BE2C (cell line): ENCODE results near the gene CNOT10.
"Not testable (repeated sequence)": the region's sequence is repeated elsewhere in the genome, so short reads cannot be mapped to it uniquely, and the experiment has no call there.

Source experiments
- DNase-seq: peaks from one replicate; pipeline ENCODE4 v3.0.0-alpha.2; 2020
- H3K27me3 ChIP-seq: fragments of 250-450 bp; sonication (Bioruptor Pico); 2 replicates; pipeline ENCODE4 v1.5.1; 2020; ENCODE audit warnings: mild to moderate bottlenecking
- H3K36me3 ChIP-seq: fragments of 250-450 bp; sonication (Bioruptor Pico); 2 replicates; pipeline ENCODE4 v1.5.1; 2020; ENCODE audit warnings: mild to moderate bottlenecking
- H3K4me1 ChIP-seq: fragments of 250-450 bp; sonication (Bioruptor Pico); 2 replicates; pipeline ENCODE4 v1.5.1; 2020
- H3K4me3 ChIP-seq: 2 replicates; pipeline ENCODE4 v1.5.1; 2011; ENCODE audit warnings: low read depth, low read length
- H3K9me3 ChIP-seq: fragments of 250-450 bp; sonication (Bioruptor Pico); 2 replicates; pipeline ENCODE4 v1.5.1; 2020
- TF ChIP-seq, protein P1 (sequence below): IDR thresholded peaks from 2 replicates; pipeline ENCODE4 v1.5.1; 2012; ENCODE audit warnings: mild to moderate bottlenecking, low read depth, low read length

CNOT10 gene

DNA sequence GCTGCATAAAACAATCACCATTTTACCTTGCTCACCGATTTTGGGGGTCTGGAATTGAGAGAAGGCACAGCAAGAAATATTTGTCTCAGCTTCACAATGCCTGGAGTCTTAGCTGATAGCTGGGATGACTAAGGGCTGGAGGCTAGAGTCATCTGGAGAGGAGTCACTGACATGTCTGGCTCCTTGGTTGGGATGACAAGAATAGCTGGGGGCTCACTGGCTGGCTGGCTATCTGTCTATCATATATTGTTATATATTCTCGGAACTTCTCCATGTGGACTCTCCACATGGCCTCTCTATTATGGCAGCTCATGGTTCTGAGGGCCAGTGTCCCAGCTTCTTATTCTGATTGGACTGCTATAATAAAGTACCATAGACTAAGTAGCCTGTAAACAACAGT, 112.8 kb downstream of the CNOT10 start:
- Histone ChIP-seq H3K36me3 (no peaks in the 10 kb centered on the region), H3K27me3 (no peaks in the 10 kb centered on the region), H3K9me3 (no peaks in the 10 kb centered on the region), H3K4me1 (no peaks in the 10 kb centered on the region), H3K4me3 (no peak overlapping the region)
- TF ChIP-seq, protein P1, sequence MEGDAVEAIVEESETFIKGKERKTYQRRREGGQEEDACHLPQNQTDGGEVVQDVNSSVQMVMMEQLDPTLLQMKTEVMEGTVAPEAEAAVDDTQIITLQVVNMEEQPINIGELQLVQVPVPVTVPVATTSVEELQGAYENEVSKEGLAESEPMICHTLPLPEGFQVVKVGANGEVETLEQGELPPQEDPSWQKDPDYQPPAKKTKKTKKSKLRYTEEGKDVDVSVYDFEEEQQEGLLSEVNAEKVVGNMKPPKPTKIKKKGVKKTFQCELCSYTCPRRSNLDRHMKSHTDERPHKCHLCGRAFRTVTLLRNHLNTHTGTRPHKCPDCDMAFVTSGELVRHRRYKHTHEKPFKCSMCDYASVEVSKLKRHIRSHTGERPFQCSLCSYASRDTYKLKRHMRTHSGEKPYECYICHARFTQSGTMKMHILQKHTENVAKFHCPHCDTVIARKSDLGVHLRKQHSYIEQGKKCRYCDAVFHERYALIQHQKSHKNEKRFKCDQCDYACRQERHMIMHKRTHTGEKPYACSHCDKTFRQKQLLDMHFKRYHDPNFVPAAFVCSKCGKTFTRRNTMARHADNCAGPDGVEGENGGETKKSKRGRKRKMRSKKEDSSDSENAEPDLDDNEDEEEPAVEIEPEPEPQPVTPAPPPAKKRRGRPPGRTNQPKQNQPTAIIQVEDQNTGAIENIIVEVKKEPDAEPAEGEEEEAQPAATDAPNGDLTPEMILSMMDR: no peak
- no peak for DNase-seq

DNA sequence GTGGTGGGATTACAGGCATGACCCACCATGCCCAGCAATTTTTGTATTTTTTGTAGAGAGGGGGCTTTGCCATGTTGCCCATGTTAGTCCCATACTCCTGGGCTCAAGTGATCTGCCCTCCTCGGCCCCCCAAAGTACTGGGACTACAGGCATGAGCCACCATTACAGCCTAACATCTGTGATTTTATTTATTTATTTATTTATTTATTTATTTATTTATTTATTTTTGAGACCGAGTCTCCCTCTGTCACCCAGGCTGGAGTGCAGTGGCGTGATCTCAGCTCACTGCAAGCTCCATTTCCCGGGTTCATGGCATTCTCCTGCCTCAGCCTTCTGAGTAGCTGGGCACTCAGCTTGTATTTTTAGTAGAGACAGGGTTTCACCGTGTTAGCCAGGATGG, 116.5 kb downstream of the CNOT10 start:
- not testable (repeated sequence) for H3K4me1 ChIP-seq

DNA sequence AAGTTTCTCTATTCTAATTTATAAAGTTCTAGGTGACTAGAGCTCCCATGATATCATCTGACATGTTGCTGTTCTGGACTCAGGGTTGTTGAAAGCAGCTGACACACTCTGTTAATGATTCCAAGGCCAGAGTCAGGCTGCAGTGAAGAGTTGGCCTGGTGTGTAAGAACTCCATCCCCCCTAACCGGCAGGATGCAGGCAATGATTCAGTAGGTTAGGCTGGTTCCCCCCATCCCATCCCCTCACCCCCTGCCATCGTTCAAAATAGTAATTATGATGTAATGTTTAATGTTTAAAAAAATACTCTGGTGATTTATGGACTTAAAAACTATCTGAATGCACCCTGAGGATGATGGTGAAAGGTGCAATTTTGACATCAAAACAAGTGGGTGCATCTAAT, 128.2 kb downstream of the CNOT10 start:
- TF ChIP-seq, protein P1: no peak
- no peak overlapping the region for H3K4me3 ChIP-seq
- H3K9me3 ChIP-seq: no peaks in the 10 kb centered on the region
- H3K4me1 ChIP-seq: no peaks in the 10 kb centered on the region
- DNase-seq: no peak
- peaks cover 14% of the 10 kb centered on the region for H3K27me3 ChIP-seq
- no peaks in the 10 kb centered on the region for H3K36me3 ChIP-seq

More for the DNA sequence above, 116.5 kb downstream of the CNOT10 start:
- not testable (repeated sequence) for H3K9me3 ChIP-seq, H3K4me3 ChIP-seq, H3K36me3 ChIP-seq, DNase-seq, H3K27me3 ChIP-seq

DNA sequence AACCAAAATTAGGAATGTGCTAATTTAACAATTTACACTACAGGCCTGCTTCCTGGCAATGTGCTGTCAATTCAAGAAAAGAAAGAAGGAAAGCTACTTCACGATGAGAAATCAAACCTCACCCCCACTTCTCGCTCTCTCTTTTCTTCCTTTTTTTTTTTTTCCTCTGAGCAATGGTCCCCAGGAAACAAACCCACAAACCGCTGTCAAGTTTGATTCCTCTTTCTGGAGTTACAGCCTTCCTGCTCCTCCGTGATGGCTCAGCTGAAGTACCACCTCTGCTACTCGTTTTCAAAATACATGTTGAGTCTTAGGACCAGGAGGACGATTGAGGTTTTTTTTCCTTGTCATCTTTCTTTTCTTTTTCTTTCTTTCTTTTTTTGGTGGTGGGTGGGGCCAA, 129.4 kb downstream of the CNOT10 start:
- no peaks in the 10 kb centered on the region for H3K4me1 ChIP-seq
- H3K36me3 ChIP-seq: no peaks in the 10 kb centered on the region
- H3K9me3 ChIP-seq: no peaks in the 10 kb centered on the region
- H3K4me3 ChIP-seq: no peak overlapping the region
- no peak for DNase-seq
- TF ChIP-seq, protein P1: no peak
- peaks cover 14% of the 10 kb centered on the region for H3K27me3 ChIP-seq

DNA sequence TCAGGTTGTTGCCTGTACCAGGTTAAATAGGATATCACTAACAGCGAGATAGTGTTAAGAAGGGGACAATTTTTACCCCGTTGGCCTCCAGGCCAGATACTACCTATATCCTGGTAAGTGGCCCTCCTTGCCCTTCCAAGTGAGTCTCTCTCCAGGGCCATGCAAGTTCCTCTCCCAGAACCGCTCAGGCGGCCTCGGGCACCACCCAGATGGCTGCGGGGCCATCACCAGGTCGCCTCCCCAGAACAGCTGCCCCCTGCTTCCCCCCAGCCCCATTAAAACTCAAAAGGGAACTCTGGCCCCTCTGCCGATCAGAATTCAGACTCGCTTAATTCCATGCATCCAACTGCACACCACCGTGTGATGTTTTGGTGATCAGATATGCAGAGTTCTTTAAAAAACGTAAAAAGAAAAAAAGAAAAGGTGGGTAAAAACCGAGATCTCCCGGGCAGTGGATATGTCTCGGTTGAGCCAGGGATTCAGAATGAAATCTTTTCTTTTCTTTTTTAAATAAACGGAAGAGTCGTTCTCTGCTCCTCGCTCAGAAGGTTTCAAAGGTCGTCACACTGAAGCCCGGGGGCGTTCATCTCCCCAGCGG, 131.0 kb downstream of the CNOT10 start:
- TF ChIP-seq, protein P1: no peak
- no peaks in the 10 kb centered on the region for H3K9me3 ChIP-seq
- no peak for DNase-seq
- H3K27me3 ChIP-seq: peaks cover 14% of the 10 kb centered on the region
- H3K4me1 ChIP-seq: no peaks in the 10 kb centered on the region
- no peak overlapping the region for H3K4me3 ChIP-seq
- no peaks in the 10 kb centered on the region for H3K36me3 ChIP-seq

DNA sequence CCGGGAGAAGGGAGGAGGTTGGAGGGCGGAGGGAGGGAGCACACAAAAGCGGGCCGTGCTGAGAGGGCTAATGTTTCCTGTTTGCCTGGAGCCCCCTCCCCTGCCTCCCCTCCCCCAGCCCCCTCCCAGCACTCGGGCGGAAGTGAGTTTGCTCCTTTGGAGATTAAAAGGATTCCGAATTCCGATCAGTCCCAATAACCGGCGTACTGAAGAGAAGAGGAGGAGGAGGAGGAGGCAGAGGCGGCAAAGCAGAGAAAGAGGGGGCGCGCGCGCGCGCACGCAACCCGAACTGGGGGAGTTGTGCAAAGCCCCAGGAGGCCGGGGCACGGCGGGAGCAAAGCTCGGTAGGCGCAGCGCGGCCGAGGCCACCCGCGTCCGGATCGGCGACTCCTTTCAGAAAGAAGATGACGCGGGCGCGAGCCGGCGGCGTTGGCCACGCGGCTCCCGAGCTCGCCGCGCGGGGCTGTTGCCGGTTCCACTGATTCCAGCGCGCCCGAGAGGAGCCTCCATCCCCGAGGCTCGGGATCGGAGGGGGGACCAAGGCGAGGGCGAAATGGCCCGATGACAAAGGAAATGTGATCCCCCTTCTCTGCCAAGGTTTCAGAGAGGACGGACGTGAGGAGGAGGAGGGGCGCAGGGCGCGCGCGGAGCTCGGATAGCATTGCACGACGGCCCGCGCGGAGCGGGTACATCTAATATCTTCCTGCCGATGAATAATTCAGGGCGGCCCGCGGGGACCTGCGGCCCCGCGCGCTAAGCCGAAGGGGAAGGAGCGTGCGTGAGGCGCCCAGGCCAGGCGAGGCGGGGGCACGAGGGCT, 131.7 kb downstream of the CNOT10 start:
- TF ChIP-seq, protein P1: no peak
- H3K4me3 ChIP-seq: peak overlapping the region; percentile 44
- H3K9me3 ChIP-seq: no peaks in the 10 kb centered on the region
- peak; percentile 20 for DNase-seq
- no peaks in the 10 kb centered on the region for H3K4me1 ChIP-seq
- H3K27me3 ChIP-seq: peaks cover 14% of the 10 kb centered on the region
- no peaks in the 10 kb centered on the region for H3K36me3 ChIP-seq
